Measurements from ENCODE around the gene GNG8.

Gene GNG8

DNA sequence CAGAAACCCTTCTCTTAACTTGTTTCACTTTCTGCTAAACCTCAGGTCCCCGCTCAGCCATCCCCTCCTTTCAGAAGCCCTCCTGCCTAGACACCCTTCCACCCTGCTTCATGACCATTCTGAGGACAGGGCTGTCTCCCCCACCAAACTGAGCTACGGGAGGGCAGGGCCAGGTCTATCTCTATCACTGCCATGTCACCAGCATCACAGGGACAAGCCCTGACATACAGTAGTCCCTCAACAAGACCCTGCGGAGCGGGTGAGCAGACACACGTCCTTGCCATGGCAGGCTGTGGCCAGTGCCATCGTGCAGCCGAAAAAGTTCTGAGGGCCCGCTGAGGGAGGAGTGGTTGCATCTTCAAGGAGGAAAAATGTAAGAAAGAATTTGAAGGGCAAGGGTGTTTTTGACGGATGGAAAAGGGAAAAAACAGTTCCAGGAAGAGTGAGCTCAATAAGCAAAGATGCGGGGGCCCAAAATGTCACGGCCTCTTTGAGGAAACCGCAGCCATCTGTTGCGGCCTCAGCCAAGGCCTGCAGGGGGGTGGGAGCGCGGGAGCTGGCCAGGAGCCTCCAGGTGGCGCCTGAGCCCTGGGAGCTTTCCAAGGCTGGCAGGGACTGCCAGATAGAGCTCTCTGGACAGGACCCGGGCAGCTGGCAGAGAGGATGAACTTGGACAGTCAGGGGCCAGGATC, 19.2 kb downstream of the GNG8 start:
- DNase-seq: no peak

DNA sequence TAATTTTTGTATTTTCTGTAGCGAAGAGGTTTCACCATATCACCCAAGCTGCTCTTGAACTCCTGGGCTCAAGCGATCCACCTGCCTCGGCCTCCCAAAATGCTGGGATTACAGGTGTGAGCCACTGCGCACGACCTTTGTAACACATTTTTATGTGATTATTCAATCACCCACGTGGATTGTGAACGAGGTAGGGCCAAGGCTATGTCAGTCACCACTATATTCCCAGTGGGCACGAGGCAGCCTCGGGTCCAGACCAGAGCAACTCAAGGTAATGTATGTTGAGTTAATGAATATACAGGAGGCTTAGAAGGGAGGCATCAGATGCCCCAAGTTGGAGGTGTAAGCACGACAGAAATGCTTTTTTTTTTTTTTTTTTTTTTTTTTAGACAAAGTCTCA, 20.0 kb downstream of the GNG8 start:
- DNase-seq: no peak

DNA sequence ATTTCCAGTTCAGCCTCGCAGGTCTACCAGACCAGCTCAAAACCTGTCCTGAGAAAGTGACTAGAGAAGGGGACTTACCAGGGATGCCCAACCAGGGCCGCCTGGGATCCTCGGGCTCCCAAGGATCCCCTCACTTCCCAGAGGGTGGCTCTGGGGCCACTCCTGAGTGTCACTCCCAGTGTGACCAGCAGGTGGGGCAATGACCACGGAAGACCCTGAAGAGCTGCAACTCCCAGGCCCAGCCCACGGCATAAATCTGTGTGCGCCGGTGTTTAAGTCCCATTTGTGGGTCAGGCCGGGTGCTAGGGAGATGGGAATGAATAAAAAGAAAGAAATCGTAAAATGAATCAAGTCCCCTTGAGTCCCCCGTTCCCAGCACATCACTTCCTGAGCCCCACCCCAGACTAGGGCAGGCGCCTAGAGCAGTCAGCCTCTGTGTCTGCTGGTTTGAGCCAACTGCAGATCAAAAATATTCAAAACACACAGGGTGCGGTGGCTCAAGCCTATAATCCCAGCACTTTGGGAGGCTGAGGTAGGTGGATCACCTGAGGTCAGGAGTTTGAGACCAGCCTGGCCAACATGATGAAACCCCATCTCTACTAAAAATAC, 21.8 kb downstream of the GNG8 start:
- peak; percentile 86 to 87 for DNase-seq

DNA sequence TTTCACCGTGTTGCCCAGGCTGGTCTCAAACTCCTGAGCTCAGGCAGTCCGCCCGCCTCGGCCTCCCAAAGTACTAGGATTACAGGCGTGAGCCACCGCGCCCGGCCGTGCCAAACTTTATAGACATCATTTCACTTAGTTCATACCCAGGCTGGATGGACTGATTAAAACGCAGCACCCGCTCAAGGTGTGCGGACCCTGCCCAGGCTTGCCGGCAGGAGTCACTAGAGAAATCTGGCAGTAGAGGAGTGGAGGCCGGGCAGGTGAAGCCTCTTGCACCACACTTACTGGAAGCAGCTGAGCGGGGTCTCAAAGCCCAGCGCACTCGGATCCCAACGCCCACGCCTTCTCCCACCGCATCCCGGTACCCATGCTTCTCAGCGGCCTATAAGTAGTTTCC, 22.5 kb downstream of the GNG8 start:
- no peak for DNase-seq

GRCh38 chr19:46611776-46612175, 24.2 kb downstream of the GNG8 start:
- DNase-seq: no peak

GRCh38 chr19:46610851-46611770, 24.9 kb downstream of the GNG8 start:
- no peak for DNase-seq

DNA sequence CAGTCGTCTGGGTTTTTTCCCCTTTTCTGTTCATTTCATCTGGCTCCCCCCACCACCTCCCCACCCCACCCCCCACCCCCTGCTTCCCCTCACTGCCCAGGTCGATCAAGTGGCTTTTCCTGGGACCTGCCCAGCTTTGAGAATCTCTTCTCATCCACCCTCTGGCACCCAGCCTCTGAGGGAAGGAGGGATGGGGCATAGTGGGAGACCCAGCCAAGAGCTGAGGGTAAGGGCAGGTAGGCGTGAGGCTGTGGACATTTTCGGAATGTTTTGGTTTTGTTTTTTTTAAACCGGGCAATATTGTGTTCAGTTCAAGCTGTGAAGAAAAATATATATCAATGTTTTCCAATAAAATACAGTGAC, 25.6 kb downstream of the GNG8 start:
- DNase-seq: no peak

DNA sequence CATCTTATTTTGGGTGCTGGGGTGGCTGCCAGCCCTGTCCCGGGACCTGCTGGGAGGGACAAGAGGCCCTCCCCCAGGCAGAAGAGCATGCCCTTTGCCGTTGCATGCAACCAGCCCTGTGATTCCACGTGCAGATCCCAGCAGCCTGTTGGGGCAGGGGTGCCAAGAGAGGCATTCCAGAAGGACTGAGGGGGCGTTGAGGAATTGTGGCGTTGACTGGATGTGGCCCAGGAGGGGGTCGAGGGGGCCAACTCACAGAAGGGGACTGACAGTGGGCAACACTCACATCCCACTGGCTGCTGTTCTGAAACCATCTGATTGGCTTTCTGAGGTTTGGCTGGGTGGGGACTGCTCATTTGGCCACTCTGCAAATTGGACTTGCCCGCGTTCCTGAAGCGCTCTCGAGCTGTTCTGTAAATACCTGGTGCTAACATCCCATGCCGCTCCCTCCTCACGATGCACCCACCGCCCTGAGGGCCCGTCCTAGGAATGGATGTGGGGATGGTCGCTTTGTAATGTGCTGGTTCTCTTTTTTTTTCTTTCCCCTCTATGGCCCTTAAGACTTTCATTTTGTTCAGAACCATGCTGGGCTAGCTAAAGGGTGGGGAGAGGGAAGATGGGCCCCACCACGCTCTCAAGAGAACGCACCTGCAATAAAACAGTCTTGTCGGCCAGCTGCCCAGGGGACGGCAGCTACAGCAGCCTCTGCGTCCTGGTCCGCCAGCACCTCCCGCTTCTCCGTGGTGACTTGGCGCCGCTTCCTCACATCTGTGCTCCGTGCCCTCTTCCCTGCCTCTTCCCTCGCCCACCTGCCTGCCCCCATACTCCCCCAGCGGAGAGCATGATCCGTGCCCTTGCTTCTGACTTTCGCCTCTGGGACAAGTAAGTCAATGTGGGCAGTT, 26.2 kb downstream of the GNG8 start:
- no peak for DNase-seq

DNA sequence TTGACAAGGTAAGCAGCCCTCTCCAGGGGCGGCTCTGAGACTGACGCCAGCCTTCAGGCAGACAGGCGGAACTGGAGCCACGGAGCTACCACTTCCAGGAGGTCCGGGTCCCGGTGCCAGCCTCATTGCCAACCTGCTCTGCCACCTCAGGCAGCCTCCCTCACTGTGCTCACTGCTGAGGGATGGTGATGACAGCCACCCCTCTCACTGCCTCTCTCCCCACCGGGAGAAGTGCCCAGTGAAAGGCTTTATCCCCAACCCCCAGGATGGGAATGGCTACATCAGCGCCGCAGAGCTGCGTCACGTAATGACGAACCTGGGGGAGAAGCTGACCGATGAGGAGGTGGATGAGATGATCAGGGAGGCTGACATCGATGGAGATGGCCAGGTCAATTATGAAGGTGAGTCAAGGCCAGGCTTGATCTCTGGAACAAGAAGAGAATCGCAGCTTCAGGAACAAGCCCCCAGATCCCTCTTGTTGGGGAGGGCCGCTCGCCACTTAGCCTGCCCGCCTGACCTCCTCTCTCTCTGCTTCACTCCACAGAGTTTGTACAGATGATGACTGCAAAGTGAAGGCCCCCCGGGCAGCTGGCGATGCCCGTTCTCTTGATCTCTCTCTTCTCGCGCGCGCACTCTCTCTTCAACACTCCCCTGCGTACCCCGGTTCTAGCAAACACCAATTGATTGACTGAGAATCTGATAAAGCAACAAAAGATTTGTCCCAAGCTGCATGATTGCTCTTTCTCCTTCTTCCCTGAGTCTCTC, 27.2 kb downstream of the GNG8 start:
- no peak for DNase-seq

DNA sequence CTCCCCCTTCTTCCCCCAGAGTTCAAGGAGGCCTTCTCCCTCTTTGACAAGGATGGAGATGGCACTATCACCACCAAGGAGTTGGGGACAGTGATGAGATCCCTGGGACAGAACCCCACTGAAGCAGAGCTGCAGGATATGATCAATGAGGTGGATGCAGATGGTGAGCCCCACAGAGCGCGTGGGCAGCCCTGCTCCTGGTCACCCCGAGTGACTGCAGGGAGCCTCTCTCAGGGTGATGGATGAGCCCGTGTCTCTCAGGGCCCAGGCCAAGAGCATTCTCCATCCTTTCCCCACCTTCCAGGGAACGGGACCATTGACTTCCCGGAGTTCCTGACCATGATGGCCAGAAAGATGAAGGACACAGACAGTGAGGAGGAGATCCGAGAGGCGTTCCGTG, 27.8 kb downstream of the GNG8 start:
- no peak for DNase-seq

DNA sequence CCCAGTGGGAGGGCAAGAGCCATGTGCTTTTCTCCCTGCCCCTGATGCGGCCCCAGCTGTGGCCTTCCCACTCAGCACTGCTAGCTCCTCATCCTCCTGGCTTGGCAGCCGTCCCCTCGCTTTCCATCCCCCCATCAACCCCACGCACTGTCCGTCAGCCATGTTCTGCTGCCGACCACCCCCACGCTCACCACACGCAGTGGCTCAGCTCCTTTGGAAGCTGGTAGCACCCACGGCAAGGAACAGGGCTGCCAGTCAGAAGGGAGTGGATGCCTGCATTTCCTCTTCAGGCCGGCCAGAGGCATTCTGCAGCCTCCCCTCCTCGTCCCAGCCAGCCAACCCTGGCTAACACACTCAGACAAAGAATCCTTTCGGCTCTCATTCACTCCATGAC, 28.6 kb downstream of the GNG8 start:
- DNase-seq: no peak

- DNase-seq: no peak
Observed at GRCh38 chr19:46606681-46607447, 29.1 kb downstream of the GNG8 start.

DNA sequence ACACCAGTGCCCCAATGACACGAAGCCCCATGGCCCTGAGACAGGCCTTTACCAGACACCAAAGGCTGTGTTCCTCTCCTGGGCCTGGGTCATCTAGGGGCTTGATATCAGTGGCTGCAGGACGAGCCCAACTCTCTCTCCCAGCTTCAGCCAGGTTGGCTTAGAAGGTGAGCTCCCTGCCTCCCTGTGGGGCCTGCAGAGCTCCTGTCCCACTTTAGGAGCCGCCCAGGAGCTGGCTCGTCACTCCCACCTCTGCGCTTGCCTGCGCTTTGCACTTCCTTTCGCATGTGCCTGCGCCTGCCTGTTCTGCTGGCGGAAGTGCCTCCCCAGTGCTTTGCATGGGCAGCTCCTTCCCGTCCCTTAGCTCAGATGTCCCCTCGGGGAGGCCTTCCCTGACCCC, 30.0 kb downstream of the GNG8 start:
- DNase-seq: no peak

GRCh38 chr19:46605356-46605821, 30.6 kb downstream of the GNG8 start:
- no peak for DNase-seq

- DNase-seq: no peak
Observed at GRCh38 chr19:46604781-46605355, 31.1 kb downstream of the GNG8 start.

GRCh38 chr19:46603752-46604231, 32.2 kb downstream of the GNG8 start:
- no peak for DNase-seq

- no peak for DNase-seq
Observed at GRCh38 chr19:46603195-46603637, 32.8 kb downstream of the GNG8 start.

GRCh38 chr19:46602392-46603194, 33.4 kb downstream of the GNG8 start:
- peak in 1 of 2 donors; percentile 44 for DNase-seq

Data from stimulated activated CD4-positive, alpha-beta T cell treated with anti-CD3 and anti-CD28 coated beads, Interleukin-2, amount 100 ng/mL, for 48 hours (primary cell).